K562 (cell line): ENCODE data around the gene PTPN18.
A peak's percentile ranks its signal among the peaks of the same experiment; 100 is the strongest.

ENCODE experiments used
- RAD21 ChIP-seq, 2 experiments: fragments of 250-450 bp in 1 of 2; fragments of 450-650 bp in 1 of 2; sonication (Bioruptor Pico) in 1 of 2; formaldehyde crosslinking in 1 of 2; IDR thresholded peaks in 1 of 2; conservative IDR thresholded peaks in 1 of 2; 2 replicates each; pipeline versions ENCODE4 v1.4.0 to v1.8.0; 2020 to 2022; ENCODE audit warnings: mild to moderate bottlenecking in 2 of 2, moderate library complexity in 1 of 2
- TOE1 ChIP-seq, 2 experiments: fragments of 450-650 bp in 1 of 2; sonication (generic) in 1 of 2; formaldehyde crosslinking in 1 of 2; IDR thresholded peaks; 2 replicates each; pipeline versions ENCODE4 v1.7.1 to v1.8.0; 2016 to 2022; ENCODE audit warnings: borderline replicate concordance in 2 of 2, mild to moderate bottlenecking in 2 of 2, antibody characterized with exemption in 1 of 2, inconsistent platforms in 1 of 2, low read depth in 1 of 2, missing genetic modification reagents in 1 of 2, moderate library complexity in 1 of 2
- ZNF12 ChIP-seq: sonication (generic); formaldehyde crosslinking; IDR thresholded peaks from 2 replicates; pipeline ENCODE4 v1.4.0; 2020; ENCODE audit warnings: mild to moderate bottlenecking, missing genetic modification reagents
- ZNF24 ChIP-seq: fragments of 450-650 bp; IDR thresholded peaks from 2 replicates; pipeline ENCODE4 v1.6.1; 2016
- TF ChIP-seq, protein P1 (sequence below), 3 experiments: IDR thresholded peaks in 2 of 3; conservative IDR thresholded peaks in 1 of 3; 2 replicates each; pipeline ENCODE4 v1.5.1; 2011 to 2012; ENCODE audit warnings: low read length in 3 of 3, mild to moderate bottlenecking in 3 of 3, control low read depth in 2 of 3, improper control_type of control experiment in 1 of 3, inconsistent platforms in 1 of 3, low read depth in 1 of 3, mixed read lengths in 1 of 3, moderate library complexity in 1 of 3; ENCODE audit not compliant: insufficient read depth in 2 of 3

DNA sequence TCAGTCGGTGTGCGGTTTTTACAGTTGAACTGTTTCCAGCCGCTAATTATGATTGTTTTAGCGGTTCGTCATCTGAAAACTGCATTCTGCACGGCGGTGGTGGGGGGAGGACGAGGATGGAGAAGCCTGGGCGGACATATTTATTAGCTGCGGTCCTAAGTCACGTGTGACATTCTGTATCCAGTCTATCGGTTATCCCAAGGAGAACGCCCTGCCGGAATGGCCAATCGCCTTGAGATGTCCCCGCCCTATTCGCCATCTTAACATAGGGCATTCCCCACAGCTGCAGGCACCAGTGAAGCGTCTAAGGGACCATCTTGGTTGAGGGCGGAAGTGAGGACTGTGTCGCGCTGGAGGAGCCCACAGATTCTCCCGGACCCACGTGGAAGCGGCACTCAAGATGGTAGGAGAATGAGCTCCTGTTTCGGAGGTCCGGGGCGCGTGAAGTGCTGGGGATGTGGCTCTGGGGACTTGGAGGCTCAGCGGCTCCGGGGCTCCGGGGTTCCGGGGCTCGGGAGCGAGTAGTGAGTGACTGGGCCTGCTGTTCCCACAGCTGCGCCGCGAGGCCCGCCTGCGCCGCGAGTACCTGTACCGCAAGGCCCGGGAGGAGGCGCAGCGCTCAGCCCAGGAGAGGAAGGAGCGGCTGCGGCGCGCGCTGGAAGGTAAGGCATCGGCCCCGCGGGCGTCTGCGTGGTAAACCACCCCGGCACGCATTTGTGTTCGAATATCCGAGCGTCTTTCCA, 13.2 kb upstream of the PTPN18 start, which contains the start of gene IMP4:
- TF ChIP-seq RAD21 (CRISPR knock-in tag; conservative IDR thresholded peaks at IDR 0.05 in 1 of 2, IDR thresholded peaks at IDR 0.05 in 1 of 2) (peak; percentile 43 to 47; a peak in 3 of 4 replicates), ZNF24 (0 out of 2 replicates have a peak, but pooled peaks have one; percentile 42), ZNF12 (CRISPR knock-in tag) (no peak), TOE1 (IDR thresholded peaks at IDR 0.05; ENCODE audit: borderline replicate concordance) (peak; percentile 94), TOE1 (CRISPR knock-in tag; IDR thresholded peaks at IDR 0.05; ENCODE audit: borderline replicate concordance, low read depth) (no peak)
- TF ChIP-seq, protein P1, sequence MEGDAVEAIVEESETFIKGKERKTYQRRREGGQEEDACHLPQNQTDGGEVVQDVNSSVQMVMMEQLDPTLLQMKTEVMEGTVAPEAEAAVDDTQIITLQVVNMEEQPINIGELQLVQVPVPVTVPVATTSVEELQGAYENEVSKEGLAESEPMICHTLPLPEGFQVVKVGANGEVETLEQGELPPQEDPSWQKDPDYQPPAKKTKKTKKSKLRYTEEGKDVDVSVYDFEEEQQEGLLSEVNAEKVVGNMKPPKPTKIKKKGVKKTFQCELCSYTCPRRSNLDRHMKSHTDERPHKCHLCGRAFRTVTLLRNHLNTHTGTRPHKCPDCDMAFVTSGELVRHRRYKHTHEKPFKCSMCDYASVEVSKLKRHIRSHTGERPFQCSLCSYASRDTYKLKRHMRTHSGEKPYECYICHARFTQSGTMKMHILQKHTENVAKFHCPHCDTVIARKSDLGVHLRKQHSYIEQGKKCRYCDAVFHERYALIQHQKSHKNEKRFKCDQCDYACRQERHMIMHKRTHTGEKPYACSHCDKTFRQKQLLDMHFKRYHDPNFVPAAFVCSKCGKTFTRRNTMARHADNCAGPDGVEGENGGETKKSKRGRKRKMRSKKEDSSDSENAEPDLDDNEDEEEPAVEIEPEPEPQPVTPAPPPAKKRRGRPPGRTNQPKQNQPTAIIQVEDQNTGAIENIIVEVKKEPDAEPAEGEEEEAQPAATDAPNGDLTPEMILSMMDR (IDR thresholded peaks at IDR 0.05 in 2 of 3, conservative IDR thresholded peaks at IDR 0.05 in 1 of 3; ENCODE audit: insufficient read depth in 2 of 3, low read depth in 1 of 3, low read length in 3 of 3), result peak; percentile 46 to 57 (median 54)
